Activated CD8-positive, alpha-beta memory T cell treated with anti-CD3 and anti-CD28 coated beads, Interleukin-2, amount 50 U/mL, for 1 hour (primary cell): ENCODE results near the gene TXNRD3.
"Not testable (repeated sequence)": the region's sequence is repeated elsewhere in the genome, so short reads cannot be mapped to it uniquely, and the experiment has no call there.

Experiments used
- DNase-seq: peaks from one replicate; pipeline ENCODE4 v3.0.0-alpha.2; 2020; ENCODE audit errors: extremely low read depth

TXNRD3 gene

DNA sequence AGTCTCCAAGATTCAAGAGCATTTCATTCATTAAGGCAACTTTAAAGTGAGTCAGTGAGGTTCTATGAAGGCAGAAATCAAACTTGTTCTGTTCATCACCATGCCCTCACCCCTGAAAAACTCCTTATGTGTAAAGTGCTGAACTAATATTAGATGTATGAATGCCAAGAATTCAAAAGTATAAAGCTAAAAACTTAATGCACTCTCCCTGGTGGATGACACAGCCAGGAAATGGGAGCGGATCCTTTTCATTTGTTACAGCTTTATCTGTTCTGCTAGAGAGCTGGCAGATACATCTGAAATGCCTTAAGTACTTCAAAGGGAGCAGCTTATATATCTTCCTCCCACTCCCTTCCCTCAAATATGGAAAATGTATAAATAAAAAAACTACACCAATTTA lies 8.2 kb downstream of the TXNRD3 start:
- no peak for DNase-seq

DNA sequence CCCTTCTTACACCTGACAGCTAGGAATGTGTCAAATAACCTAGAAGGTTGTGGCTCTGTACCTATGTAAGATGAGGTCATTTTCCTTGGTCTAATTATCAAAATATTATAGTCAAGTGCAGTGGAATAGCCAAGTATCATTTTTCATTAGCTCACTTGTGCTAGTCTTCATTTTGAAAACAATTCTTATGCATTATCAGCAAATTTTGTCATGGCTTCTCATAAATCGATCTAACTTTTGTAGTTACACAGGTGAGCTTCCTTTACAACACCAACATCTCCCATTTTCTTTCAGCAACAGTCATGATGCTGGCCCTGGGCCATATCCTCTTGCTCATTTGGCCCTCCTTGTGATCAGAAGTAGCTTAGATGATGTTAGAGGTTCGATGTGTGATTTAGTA lies 10.3 kb downstream of the TXNRD3 start:
- no peak for DNase-seq

DNA sequence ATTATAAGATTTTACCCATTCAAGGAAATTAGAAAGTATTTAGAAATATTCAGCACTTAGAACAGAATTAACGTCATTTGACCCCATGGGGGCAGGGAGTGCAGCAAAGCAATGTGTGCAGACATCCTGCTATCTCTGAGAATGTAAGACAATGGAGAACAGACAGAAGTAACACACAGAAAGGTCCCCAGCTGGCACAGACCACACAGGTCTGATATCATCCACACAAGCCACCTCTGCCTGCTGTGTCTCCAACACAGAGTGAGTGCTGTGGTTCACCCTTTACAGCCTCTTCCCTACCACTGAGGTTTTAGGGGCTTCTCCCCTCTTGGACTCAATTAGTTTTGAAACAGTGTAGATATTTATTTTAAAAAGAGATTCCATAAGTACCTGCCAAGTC lies 16.1 kb downstream of the TXNRD3 start:
- no peak for DNase-seq

DNA sequence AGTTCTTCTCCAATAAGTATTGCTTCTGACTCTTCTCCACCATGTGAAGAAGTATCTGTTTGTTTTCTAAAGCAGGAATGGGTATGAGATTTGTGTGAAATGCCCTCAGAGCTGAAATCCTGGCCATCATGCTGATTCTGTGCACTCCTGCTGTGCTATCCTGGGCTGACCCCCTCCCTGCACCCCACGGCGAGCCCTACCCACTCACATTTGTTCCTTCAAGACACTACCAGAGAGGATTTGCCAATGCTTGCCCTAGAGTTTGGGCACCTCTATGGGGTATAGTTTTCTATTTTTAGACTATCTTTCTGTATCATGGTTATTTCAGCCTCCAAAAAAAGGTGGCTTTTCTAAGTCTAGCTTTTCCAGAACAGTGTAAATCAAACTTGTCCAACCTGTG lies 18.5 kb downstream of the TXNRD3 start:
- DNase-seq = no peak

DNA sequence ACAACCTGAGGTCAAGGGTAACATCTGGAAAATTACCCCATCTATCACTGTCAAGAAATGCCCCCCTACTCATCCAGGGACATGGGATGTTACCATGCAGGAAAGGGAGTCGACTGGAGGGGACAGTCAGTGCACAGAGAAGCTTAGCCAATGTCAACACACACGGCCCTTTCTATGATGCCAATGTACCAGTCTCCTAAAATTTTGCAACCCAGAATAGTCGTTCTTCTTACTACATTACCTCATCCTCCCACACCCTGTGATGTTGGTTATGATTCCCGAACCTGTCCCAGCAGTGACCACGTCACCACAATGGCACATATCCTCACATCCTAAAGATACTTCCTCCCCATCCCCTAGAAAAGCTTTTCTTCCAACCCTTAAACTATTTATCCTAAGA lies 20.1 kb downstream of the TXNRD3 start:
- DNase-seq = no peak

DNA sequence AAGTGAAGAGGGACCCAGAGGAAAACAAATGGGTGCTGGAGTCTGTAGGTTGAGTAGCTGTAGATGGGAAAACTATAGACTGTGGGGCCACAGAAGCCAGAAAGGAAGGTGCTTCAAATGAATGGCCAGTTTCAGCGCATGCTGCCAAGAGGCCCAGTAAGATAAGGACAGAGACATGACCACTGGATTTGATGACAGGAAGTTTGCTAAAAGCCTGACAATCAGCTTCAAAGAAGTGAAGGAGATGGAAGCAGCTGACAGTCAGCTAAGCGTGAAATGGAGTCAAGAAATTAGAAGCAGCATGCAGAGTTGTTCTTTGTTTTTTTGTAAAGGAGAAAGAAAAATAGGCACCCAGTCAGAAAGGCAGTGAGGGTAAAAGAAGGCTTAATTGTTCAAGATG lies 24.9 kb downstream of the TXNRD3 start:
- DNase-seq = no peak

DNA sequence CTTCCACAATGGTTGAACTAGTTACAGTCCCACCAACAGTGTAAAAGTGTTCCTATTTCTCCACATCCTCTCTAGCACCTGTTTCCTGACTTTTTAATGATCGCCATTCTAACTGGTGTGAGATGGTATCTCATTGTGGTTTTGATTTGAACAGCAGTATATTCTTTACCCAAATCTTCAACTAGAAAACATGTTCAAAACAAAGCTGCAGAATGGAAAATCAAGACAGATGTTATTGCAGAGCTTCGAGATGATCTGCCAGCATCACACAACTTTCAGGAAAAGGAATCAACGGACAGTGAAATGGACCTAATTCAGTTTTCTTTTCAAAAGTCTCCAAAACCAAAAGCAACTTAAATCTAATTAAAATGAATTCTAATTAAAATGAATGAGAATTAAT lies 29.2 kb downstream of the TXNRD3 start:
- not testable (repeated sequence) for DNase-seq

DNA sequence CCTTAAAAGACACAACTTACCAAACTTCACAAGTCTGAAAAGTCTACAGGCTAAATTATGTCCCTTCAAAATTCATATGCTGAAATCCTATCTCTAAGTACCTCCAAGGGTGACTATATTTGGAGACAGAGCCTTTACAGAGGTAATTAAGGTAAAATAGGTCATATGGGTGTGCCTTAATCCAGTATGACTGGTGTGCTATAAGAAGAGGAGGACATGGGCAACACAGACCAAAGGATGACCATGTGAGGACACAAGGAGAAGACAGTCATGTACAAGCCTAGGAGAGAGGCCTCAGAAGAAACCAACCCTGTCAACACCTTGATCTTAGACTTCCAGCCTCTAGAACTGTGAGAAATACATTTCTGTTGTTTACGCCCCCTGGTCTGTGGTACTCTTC lies 32.2 kb downstream of the TXNRD3 start:
- no peak for DNase-seq

DNA sequence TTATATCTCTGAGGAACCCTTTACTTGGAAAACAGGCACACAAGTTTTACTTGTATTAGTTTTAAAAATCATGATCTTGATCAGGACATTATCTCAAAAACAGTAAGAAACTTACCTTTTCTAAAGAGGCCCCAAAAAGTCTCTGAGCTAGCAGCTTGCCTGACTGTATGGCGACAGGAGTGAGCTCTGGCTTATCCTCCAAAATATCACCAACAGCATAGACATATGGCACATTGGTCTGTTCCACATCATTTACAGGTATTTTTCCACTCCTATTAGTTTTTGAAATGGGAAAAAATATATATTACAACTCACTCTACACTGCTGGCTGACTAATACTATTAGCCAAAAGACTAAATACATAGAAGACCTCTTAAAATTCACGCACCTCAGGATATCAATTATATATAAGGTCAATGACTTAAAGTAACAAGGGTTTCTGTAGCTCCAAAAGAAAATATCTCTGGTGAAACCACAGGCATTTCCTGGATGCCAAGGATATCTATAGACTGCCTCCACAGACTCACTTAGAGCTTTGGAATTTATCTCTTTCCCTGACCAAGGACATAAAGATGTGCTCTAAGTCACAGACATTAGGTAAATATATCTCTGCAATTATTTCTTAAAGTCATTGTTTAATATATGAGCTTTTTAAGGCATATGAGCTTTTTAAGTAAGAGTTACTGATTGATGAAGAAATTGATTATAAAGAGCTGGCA lies 33.1 kb downstream of the TXNRD3 start:
- DNase-seq = no peak

DNA sequence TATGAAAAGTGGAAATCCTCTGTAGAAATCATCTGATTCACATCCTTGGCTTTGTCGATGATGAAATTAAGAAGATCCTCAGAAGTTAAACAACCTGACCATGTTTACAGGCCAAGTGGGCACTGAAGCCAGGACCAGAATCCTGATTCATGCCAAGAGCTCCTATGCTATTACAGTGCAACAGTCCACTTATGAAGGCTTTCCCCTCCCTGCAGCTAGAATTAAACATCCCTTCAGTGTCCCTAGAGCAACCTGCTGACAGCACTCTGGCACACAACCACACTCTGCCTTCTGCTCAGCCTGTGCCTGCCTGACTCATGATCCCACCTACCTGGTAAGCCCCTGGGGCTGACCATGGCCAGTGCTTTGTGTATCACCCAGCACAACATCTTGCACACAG lies 33.8 kb downstream of the TXNRD3 start:
- no peak for DNase-seq

DNA sequence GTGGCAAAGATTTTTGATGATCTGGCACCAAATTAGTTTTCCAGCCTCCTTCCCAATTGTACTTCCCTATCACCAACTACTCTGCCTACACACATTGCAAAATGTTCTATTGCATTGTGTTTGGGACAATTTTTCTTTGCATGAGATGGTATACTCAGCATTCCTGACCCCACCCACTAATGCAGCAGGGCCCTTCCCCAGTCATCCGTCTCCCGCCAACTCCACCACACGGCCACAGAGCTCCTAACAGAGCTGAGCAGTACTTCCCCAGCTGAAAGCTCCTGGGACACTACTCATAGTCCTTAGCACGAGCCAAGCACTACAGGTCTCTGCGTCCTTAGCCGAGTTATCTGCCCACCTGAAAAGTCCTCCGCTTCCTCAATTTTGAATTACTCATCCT lies 34.2 kb downstream of the TXNRD3 start:
- no peak for DNase-seq

DNA sequence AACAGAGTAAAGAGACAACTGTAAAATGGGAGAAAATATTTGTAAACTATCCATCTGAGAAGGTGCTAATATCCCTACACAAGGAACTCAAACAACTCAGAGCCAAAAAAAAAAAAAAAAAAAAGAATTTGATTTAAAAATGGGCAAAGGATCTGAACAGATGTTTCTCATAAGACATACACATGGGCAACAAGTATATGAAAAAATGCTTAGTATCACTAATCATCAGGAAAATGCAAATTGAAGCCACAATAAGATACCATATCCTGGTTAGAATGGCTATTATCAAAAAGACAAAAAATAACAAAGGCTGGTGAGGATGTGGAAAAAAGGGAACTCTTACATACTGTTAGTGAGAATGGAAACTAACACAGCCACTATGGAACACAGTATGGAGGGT lies 36.2 kb downstream of the TXNRD3 start:
- DNase-seq = no peak

DNA sequence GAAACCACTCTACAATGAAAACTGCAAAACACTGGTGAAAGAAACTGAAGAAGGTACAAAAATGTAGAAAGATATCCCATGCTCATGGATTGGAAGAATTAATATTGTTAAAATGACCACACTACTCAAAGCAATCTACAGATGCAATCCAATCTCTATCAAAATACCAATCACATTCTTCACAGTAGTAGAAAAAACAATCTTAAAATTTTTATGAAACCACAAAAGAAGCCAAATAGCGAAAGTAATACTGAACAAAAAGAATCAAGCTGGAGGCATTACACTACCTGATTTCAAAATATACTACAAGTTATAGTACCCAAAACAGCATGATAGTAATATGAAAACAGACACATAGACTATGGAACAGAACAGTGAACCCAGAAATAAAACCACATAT lies 36.9 kb downstream of the TXNRD3 start:
- DNase-seq = no peak

DNA sequence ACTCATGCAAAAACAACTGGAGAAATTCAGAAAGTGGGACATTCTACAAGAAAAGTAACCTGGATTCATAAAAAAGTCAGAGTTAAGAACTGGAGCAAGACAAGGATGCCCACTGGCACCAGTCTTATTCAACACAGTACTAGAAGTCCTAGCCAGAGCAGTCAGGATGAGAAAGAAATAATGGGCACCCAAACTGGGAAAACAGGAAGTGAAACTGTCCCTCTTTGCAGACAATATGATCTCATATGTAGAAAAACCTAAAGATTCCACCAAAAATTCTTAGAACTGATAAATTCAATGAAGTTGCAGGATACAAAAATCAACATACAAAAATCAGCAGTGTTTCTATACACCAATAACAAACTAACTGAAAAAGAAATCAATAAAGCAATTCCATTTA lies 37.4 kb downstream of the TXNRD3 start:
- DNase-seq = no peak

DNA sequence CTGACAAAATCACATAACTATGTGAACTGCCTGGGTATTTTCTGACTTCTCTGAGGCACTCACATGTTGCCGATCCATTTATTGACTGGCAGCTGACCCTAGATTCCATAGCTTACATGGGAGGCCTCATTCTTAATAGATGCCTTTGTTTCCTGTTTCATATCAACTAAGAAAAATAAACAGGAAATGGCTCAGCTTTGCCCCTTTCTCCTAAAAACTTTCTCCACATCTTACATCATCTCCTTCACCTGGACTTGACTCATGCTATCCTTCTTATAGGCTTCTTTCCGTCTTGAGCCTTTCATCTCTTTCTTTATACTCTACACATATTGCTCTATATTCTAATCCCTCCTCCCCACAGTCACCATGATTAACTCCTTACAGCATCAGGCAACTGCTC lies 38.0 kb downstream of the TXNRD3 start:
- no peak for DNase-seq

DNA sequence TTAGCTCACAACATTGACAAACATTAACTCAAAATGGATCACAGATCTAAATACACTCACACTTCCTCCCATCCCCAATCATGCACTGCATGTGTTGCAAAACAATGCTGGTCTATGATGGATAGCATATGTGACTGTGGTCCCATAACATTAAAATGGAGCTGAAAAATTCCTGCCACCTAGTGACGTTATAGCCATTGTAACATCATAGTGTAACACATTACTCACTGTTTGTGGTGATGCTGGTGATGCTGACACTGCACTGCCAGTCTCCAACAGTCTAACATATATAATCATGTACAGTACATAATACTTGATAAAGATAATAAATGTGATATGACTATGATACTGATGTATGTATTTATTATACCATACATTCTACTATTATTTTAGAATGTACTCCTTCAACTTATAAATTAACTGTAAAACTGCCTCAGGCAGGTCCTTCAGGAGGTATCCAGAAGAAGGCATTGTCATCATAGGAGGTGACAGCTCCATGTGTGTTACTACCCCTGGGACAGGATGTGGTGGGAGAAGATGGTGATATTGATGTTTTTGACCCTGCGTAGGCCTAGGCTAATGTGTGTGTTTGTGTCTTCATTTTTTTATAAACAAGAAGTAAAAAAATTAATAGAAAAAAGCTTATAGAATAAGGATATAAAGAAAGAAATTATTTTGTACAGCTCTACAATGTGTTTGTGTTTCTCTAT lies 41.3 kb downstream of the TXNRD3 start:
- no peak for DNase-seq

DNA sequence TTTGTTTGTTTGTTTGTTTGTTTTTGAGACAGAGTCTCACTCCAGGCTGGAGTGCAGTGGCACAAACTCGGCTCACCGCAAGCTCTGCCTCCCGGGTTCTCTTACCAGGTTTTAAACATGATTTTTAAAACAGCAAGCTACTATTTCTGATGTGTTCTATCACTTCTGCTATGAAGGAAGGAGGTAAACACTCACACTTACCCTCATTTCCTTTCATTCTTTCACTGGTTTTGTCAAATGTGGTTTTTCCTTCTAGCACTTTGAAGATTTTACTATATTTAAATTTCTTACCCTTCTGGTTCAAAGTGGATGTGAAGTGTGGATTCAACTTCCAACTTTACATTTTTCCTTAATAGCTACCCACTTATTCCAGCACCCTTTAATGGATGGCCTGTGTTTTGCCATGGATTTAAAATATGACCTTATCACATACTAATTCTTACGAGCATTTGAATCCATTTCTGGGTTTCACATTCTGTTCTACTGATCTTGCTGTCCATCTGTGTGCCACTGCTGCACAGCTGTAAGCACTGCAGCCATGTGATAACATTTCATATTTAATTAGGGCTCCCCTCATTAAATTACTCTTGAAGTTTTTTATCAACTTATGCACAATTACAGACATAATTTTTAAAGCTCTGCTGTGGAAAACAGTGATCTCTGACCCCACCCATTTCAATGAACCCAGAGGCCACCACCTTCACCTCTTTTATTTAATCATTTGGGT lies 42.3 kb downstream of the TXNRD3 start:
- DNase-seq = no peak

DNA sequence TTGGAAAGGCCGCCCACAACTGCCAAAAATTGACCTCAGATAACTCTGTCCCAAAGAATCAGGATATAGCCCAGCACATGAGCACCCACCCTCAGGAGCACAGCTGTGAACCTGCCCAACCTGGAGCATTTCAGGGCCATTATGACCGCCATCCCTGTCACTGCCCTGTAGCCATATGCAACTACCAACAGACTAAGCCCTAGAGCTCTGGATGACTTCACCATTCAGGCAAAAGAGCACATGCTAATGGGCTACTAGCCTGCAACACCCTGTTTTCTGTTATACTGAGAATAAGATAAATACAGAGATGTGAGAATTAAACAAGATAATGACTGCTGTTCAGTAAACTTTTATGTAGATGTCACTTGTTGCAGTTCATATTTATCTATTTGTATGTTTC lies 45.0 kb downstream of the TXNRD3 start:
- DNase-seq = no peak

DNA sequence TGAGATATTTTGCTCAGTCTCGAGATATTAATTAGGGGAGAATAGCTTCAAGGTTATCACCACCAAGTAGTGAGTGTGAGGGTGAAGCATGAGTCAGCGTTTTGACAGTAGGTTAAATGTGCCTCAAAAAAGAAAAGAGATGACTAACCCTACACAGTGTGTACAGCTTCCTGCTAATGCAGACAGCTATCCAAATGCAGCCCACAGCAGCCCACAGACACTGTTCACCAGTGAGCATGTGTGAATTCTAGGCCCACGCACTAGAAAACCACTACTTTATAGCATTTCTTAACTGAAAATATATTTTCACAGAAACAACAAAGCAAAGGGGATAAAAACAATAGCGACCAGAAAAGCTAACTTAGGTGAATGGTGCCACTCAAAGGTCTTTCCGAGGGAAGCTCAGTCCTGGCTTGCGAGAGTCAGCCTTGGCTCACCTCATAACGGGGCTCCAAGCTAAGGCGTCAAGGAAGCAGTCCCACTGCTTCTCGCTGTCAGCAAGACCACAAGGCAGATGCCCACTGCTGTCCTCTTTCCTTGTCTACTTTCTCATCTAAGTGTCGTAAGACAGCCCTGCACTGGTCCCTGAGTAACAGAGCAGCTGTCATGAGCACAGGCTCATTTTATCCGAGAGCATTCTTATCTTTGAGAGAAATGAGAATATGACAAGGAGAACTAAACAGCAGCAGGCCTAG lies 47.6 kb downstream of the TXNRD3 start:
- no peak for DNase-seq

DNA sequence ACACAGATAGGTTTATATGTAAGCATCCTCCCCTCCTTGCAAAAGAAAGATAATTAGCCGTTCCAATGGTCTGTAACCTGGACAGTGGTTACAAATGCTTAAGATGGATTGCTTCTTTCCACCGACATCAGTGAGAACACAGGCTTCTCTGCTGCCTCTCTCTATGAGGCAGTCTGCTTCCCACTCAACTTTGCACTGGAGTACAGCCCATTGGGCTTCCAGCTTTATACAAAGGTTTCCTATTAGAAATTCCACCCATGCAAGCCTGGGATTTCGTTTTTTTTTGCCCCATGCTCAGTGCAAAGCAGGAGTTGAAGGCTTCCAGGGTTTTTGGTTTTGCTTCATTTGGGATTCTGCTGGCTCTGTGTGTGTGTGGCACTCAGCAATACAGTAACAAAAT lies 48.9 kb downstream of the TXNRD3 start:
- DNase-seq = no peak

DNA sequence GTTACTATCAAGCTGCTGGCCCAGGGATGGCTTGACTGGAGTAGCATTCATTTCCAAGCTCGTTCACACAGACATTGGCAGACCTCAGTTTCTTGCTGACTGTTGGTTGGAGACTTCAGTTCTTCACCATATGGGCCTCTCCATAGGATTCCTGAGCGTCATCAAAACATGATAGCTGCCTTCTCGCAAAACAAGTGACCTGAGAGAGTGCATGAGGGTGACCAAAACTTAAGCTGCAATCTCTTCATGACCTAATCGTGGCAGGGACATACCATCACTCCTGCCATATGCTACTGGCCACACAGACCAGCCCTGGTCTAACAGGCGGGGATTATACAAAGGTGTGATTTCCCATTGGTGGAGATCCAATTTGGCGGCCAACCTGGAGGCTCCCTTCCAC lies 50.2 kb downstream of the TXNRD3 start:
- DNase-seq = no peak

DNA sequence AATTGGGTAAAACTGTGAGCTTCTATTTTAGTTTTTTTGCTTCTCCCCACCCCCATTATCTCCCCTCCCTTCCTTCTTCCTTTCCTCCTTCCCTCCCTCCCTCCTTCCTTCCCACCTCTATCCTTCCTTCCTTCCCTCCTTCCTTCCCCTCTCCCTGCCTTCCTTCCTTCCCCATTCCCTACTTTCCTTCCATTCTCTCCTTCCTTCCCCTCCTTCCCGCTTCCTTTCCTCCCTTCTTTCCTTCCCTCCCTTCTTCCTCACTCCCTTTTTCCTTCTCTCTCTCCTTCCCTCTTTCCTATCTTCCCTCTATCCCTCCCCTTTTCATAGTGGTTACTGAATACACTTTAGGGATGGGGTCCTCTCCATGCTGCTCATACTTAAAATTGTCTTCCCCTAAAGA lies 55.8 kb downstream of the TXNRD3 start:
- DNase-seq = no peak

DNA sequence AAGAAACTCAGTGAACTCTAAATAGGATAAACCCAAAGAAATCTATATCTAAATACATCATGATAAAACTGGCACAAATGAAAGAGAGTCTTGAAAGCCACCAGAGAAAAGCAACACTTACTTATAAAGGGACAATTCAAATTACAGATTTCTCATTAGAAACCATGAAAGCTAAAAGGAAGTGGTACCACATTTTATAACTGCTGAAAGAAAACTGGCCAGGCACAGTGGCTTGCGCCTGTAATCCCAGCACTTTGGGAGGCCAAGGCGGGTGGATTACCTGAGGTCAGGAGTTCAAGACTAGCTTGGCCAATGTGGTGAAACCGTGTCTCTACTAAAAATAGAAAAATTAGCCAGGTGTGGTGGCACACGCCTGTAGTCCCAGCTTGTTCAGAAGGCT lies 59.4 kb downstream of the TXNRD3 start:
- not testable (repeated sequence) for DNase-seq
